Measurements from ENCODE around the gene MRPL19. TPM values are rescaled to one million over a fixed set of nuclear protein-coding genes. Genes with fewer than 3 reads are reported as not detected.

MRPL19 gene
- total and polyA plus RNA-seq, 2 donors (not counting 3 experiments of a cell fraction or from before 2014, with no cell fraction given): 13.0 to 52.3 TPM

DNA sequence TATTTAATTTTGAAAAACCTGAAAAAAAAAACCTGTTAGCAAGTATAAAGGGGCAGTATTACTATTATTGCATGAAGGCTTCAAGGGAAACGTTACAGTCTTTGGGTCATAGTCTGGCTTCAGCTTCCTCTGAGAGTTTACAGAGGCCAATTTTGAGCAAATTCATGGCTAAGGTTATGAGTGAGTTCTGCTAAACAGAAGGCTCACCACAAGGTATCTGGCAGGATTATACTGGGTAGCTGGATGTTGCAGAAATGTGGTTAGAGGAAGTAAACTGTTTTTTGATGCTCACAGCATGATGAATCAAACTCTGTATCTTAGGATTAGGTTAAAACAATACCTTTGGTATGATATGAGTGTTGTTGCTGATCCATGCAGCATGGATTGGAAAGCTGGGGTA lies 9.3 kb downstream of the MRPL19 start:
- H4K20me1 ChIP-seq (replicated peaks; ENCODE audit: control insufficient read depth, extremely low read depth, insufficient read depth, low read length): no peaks in the 10 kb centered on the region
- no peak overlapping the region for H3K4me3 ChIP-seq (replicated peaks in 1 of 3; ENCODE audit: insufficient read depth in 1 of 3, low read depth in 1 of 3, low read length in 3 of 3)
- H3K4me1 ChIP-seq (ENCODE audit: control insufficient read depth, extremely low read depth, insufficient read depth, low read length): no peaks in the 10 kb centered on the region
- H3K36me3 ChIP-seq (ENCODE audit: control insufficient read depth in 2 of 2, extremely low read depth in 1 of 2, insufficient read depth in 2 of 2, low read length in 2 of 2): peaks cover 19 to 30% of the 10 kb centered on the region in 2 experiments
- intact Hi-C loops (cut with micrococcal nuclease) (no loop called here), dilution Hi-C loops (cut with MboI; ENCODE audit: extremely low pct_ligation_motif_present, low sequenced_read_pairs) (no loop called here)
- ChIA-PET POLR2A (interaction anchor here (0.6 kb wide), 1 partner anchor 319 kb away, joined by 3 read pairs; no protein-coding TSS in a partner anchor), CTCF (interaction anchor here (1.1 to 2.7 kb wide), 5 partner anchors 9 to 21 kb away, joined by 3 to 11 read pairs (median 6); partner anchors contain the start of gene MRPL19)
- H3K27me3 ChIP-seq (ENCODE audit: control insufficient read depth in 2 of 2, insufficient read depth in 2 of 2, low read length in 2 of 2): no peaks in the 10 kb centered on the region
- H3K9me3 ChIP-seq (replicated peaks; ENCODE audit: control insufficient read depth, insufficient read depth, low read length): no peaks in the 10 kb centered on the region
- H3K79me2 ChIP-seq (ENCODE audit: control insufficient read depth, insufficient read depth, low read length): no peaks in the 10 kb centered on the region
- H2AFZ ChIP-seq (ENCODE audit: low read depth, low read length): no peak overlapping the region
- no peak overlapping the region for H3K4me2 ChIP-seq (ENCODE audit: insufficient read depth, low read length)
- FAIRE-seq: no peak
- no peak overlapping the region for H3K27ac ChIP-seq (ENCODE audit: insufficient read depth, low read depth, low read length)
- H3K9me1 ChIP-seq (replicated peaks; ENCODE audit: control insufficient read depth, extremely low read depth, insufficient read depth, low read length): peaks cover 2% of the 10 kb centered on the region
- no peak for TF ChIP-seq EZH2 (IDR thresholded peaks at IDR 0.05; ENCODE audit: borderline replicate concordance, low read depth, low read length, severe bottlenecking)
- TF ChIP-seq, protein P1, sequence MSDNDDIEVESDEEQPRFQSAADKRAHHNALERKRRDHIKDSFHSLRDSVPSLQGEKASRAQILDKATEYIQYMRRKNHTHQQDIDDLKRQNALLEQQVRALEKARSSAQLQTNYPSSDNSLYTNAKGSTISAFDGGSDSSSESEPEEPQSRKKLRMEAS (IDR thresholded peaks at IDR 0.05; ENCODE audit: insufficient read depth, insufficient read length): no peak
- TF ChIP-seq FOS (IDR thresholded peaks at IDR 0.05; ENCODE audit: borderline replicate concordance, insufficient read depth, low read length): no peak
- TF ChIP-seq POLR2AphosphoS5 (IDR thresholded peaks at IDR 0.05; ENCODE audit: insufficient read depth, low read depth, low read length): no peak
- no peak for TF ChIP-seq POLR2A (IDR thresholded peaks at IDR 0.05; ENCODE audit: low read depth, low read length)
- TF ChIP-seq MYC (IDR thresholded peaks at IDR 0.05; ENCODE audit: low read depth, low read length): no peak
- no peak for TF ChIP-seq JUN (IDR thresholded peaks at IDR 0.05; ENCODE audit: borderline replicate concordance, insufficient read depth, insufficient read length, low read depth)
- TF ChIP-seq GATA2 (IDR thresholded peaks at IDR 0.05; ENCODE audit: insufficient read depth, insufficient read length, low read depth, low read length): no peak
- no peak for TF ChIP-seq CTCF (IDR thresholded peaks at IDR 0.05; ENCODE audit: extremely low read depth in 1 of 2, insufficient read depth in 1 of 2, low read depth in 1 of 2, low read length in 2 of 2)
- no TSS peak for BruUV-seq (replicated peaks)
- DNase-seq (ENCODE audit: low read depth, low spot score): no peak
- no peak overlapping the region for H3K9ac ChIP-seq (replicated peaks; ENCODE audit: extremely low read depth, insufficient read depth, low read length)

Measured in endothelial cell of umbilical vein (primary cell).